OCI-LY3 (cell line): ENCODE data around the gene ZFAND3.

Source experiments
- H2AFZ ChIP-seq: fragments of 200-600, 300-600 bp; shearing (Covaris generic); 2 replicates; pipeline ENCODE4 v1.6.0; 2014; ENCODE audit warnings: antibody characterized with exemption, low read depth, low read length
- H3K27ac ChIP-seq: fragments of 200-600, 300-600 bp; sonication (generic); 2 replicates; pipeline ENCODE4 v1.5.1; 2014; ENCODE audit warnings: mild to moderate bottlenecking, low read length, moderate library complexity, mixed read lengths
- H3K27me3 ChIP-seq: fragments of 200-600, 300-600 bp; sonication (generic); 2 replicates; pipeline ENCODE4 v1.6.1; 2014; ENCODE audit warnings: low read depth, low read length, mixed read lengths
- H3K36me3 ChIP-seq: fragments of 200-600, 300-600 bp; sonication (generic); replicated peaks from 2 replicates; pipeline ENCODE3; 2014; ENCODE audit warnings: low read depth, low read length, mixed read lengths
- H3K4me1 ChIP-seq: fragments of 300-600, 200-600 bp; sonication (generic); 2 replicates; pipeline ENCODE4 v1.6.1; 2014; ENCODE audit warnings: low read length, mixed read lengths
- H3K4me2 ChIP-seq: fragments of 200-600, 300-600 bp; sonication (generic); 2 replicates; pipeline ENCODE4 v1.6.1; 2014; ENCODE audit warnings: low read length, mixed read lengths
- H3K4me3 ChIP-seq: fragments of 300-600, 200-600 bp; sonication (generic); 2 replicates; pipeline ENCODE4 v1.5.1; 2014; ENCODE audit warnings: antibody characterized with exemption, mild to moderate bottlenecking, low read length, moderate library complexity
- H3K79me2 ChIP-seq: fragments of 300-600, 200-600 bp; shearing (Covaris generic); 2 replicates; pipeline ENCODE4 v1.6.1; 2014; ENCODE audit warnings: mild to moderate bottlenecking, low read length, mixed read lengths
- H3K9ac ChIP-seq: fragments of 300-600, 200-600 bp; shearing (Covaris generic); 2 replicates; pipeline ENCODE4 v1.6.0; 2014; ENCODE audit warnings: mild to moderate bottlenecking, low read length, moderate library complexity
- H3K9me3 ChIP-seq: fragments of 200-600, 300-600 bp; shearing (Covaris generic); 2 replicates; pipeline ENCODE4 v1.6.1; 2014; ENCODE audit warnings: low read length, mixed read lengths; ENCODE audit not compliant: insufficient read depth
- H4K20me1 ChIP-seq: fragments of 200-600, 300-600 bp; sonication (generic); 2 replicates; pipeline ENCODE4 v1.6.1; 2016; ENCODE audit warnings: low read length, mixed read lengths; ENCODE audit not compliant: insufficient read depth
- EZH2phosphoT487 ChIP-seq: fragments of 200-600 bp; shearing (Covaris generic); IDR thresholded peaks from 2 replicates; pipeline ENCODE4 v1.6.1; 2018; ENCODE audit warnings: antibody characterized with exemption, mixed run types, low read depth
- TF ChIP-seq, protein P1 (sequence below): fragments of 200-600, 300-600 bp; sonication (generic); IDR thresholded peaks from 2 replicates; pipeline ENCODE4 v1.5.1; 2014; ENCODE audit warnings: antibody characterized with exemption, low read length, low read depth

The ZFAND3 gene

DNA sequence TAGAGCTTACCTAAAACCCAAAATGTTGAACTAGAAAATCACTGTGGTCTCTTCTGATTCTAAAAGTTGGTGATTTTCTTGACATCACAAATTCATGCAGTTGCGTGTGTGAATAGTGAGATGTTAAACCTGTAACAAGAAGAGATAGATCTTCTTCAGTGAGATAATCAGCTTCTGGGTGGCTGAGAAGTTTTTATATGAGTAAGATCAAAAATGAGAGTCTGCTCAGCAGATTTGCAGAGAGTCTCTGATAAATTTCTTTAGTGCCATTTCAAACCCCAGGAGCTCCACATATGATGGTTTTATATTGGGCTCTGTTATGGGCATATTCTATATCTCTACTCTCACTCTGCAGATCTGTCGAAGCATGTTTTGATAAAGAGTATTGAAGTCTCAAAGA, 185.4 kb downstream of the ZFAND3 start:
- Histone ChIP-seq H3K9ac (no peak overlapping the region), H3K27me3 (no peaks in the 10 kb centered on the region), H3K79me2 (no peaks in the 10 kb centered on the region), H3K4me3 (no peak overlapping the region), H3K4me1 (0 out of 2 replicates have a peak, but pooled peaks cover 2% of the 10 kb centered on the region), H3K27ac (no peak overlapping the region), H3K4me2 (no peak overlapping the region), H4K20me1 (peaks cover 17% of the 10 kb centered on the region; the same call in 1 of the 2 replicates), H2AFZ (no peak overlapping the region), H3K9me3 (no peaks in the 10 kb centered on the region), H3K36me3 (no peaks in the 10 kb centered on the region)
- TF ChIP-seq EZH2phosphoT487 = no peak
- TF ChIP-seq, protein P1, sequence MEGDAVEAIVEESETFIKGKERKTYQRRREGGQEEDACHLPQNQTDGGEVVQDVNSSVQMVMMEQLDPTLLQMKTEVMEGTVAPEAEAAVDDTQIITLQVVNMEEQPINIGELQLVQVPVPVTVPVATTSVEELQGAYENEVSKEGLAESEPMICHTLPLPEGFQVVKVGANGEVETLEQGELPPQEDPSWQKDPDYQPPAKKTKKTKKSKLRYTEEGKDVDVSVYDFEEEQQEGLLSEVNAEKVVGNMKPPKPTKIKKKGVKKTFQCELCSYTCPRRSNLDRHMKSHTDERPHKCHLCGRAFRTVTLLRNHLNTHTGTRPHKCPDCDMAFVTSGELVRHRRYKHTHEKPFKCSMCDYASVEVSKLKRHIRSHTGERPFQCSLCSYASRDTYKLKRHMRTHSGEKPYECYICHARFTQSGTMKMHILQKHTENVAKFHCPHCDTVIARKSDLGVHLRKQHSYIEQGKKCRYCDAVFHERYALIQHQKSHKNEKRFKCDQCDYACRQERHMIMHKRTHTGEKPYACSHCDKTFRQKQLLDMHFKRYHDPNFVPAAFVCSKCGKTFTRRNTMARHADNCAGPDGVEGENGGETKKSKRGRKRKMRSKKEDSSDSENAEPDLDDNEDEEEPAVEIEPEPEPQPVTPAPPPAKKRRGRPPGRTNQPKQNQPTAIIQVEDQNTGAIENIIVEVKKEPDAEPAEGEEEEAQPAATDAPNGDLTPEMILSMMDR = no peak

DNA sequence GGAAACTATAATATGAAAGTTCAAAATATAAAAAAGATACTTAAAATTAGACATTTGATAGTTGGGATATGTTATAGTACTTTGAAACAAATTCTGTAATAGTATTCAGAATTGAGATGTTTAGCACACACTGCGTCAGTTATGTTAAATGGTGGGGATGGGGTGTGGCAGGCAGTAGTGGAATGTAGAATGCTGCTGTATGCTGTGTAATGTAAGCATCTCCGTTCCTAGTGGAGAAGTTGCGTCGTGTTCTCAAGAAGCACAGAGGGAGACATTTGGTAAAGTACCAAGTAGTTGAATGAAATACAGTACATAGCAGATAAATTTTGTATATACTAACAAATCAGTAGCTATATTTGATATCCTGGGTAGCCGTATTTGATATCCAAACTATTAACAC, 192.4 kb downstream of the ZFAND3 start:
- H3K4me1 ChIP-seq = peaks cover 6% of the 10 kb centered on the region
- H3K27ac ChIP-seq = no peak overlapping the region
- H3K27me3 ChIP-seq = no peaks in the 10 kb centered on the region
- H4K20me1 ChIP-seq = peaks cover 35% of the 10 kb centered on the region
- H3K4me2 ChIP-seq = no peak overlapping the region
- peaks cover 6% of the 10 kb centered on the region; the same call in 1 of the 2 replicates for H3K79me2 ChIP-seq
- no peaks in the 10 kb centered on the region for H3K9me3 ChIP-seq
- H2AFZ ChIP-seq = no peak overlapping the region
- no peak overlapping the region for H3K4me3 ChIP-seq
- TF ChIP-seq EZH2phosphoT487 = no peak
- TF ChIP-seq, protein P1 = no peak
- H3K36me3 ChIP-seq = no peaks in the 10 kb centered on the region
- H3K9ac ChIP-seq = no peak overlapping the region

DNA sequence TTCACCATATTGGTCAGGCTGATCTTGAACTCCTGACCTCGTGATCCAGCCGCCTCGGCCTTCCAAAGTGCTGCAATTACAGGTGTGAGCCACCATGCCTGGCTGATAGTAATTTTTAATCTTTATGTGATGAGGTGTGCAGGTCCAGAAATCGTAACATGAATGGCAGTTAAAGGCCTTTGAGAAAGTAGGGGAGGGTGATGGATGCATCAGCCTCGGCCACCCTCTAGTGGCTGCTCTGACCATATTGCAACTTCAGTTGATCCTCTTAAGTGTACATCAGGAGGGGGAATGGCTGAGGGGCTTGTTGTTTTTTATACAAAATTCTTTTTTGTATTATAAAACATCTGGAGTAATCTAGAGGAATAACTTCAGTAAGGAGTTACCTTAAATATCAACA, 193.0 kb downstream of the ZFAND3 start:
- H3K27me3 ChIP-seq = no peaks in the 10 kb centered on the region
- TF ChIP-seq, protein P1 = peak; percentile 95
- TF ChIP-seq EZH2phosphoT487 = no peak
- H3K4me2 ChIP-seq = no peak overlapping the region
- peaks cover 10% of the 10 kb centered on the region for H3K4me1 ChIP-seq
- no peak overlapping the region for H2AFZ ChIP-seq
- H3K9me3 ChIP-seq = no peaks in the 10 kb centered on the region
- no peak overlapping the region for H3K27ac ChIP-seq
- no peak overlapping the region for H3K9ac ChIP-seq
- H3K36me3 ChIP-seq = no peaks in the 10 kb centered on the region
- H3K4me3 ChIP-seq = no peak overlapping the region
- H3K79me2 ChIP-seq = peaks cover 10% of the 10 kb centered on the region; the same call in 1 of the 2 replicates
- peaks cover 39% of the 10 kb centered on the region for H4K20me1 ChIP-seq

DNA sequence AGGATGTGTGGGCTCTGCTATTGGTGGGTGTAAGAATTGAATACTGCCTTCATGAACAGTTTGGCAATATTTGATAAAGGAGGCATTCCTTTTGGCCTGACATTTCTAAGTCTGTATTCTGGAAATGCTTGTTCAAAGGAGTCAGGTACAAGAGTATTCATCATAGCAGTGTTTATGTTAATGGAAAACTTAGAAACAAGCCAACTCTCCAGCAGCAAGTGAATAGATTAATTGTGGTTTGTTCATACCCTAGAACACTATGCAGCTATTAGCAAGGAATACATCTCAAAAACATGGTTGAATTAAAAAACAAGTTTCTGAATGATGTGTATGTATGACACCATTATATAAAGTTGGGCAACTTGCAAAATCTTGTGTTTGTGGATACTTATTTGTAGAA, 195.8 kb downstream of the ZFAND3 start:
- Histone ChIP-seq H3K36me3 (no peaks in the 10 kb centered on the region), H3K27ac (no peak overlapping the region), H3K4me3 (no peak overlapping the region), H3K4me1 (peaks cover 10% of the 10 kb centered on the region), H3K4me2 (no peak overlapping the region), H4K20me1 (peaks cover 37% of the 10 kb centered on the region), H3K9ac (no peak overlapping the region), H3K27me3 (no peaks in the 10 kb centered on the region), H3K9me3 (no peaks in the 10 kb centered on the region), H3K79me2 (peaks cover 10% of the 10 kb centered on the region; the same call in 1 of the 2 replicates), H2AFZ (no peak overlapping the region)
- TF ChIP-seq EZH2phosphoT487 = no peak
- TF ChIP-seq, protein P1 = no peak
